Chondrocyte (in vitro differentiated cells): ENCODE measurements around the gene PLA2G4E. TPM values are rescaled to one million over a fixed set of nuclear protein-coding genes. Genes with fewer than 3 reads are reported as not detected.
A peak's percentile ranks its signal among the peaks of the same experiment; 100 is the strongest.

Experiments
- DNase-seq: peaks from one replicate; pipeline ENCODE4 v3.0.0; 2021; ENCODE audit warnings: mixed read lengths, low spot score
- H3K27ac Mint-ChIP-seq: one replicate; pipeline ENCODE4 v1.8.0; 2021; ENCODE audit warnings: mild to moderate bottlenecking, moderate library complexity, mixed read lengths; ENCODE audit not compliant: unreplicated experiment
- H3K27me3 Mint-ChIP-seq: 2 replicates; pipeline ENCODE4 v1.8.0; 2021; ENCODE audit warnings: low read depth, mixed read lengths
- H3K36me3 Mint-ChIP-seq: 2 replicates; pipeline ENCODE4 v1.8.0; 2021; ENCODE audit warnings: low read depth, mixed read lengths
- H3K4me1 Mint-ChIP-seq: 2 replicates; pipeline ENCODE4 v1.8.0; 2021; ENCODE audit warnings: low read depth, mild to moderate bottlenecking, mixed read lengths
- H3K4me3 Mint-ChIP-seq: one replicate; pipeline ENCODE4 v1.8.0; 2021; ENCODE audit warnings: mild to moderate bottlenecking, moderate library complexity, mixed read lengths; ENCODE audit not compliant: unreplicated experiment
- H3K9me3 Mint-ChIP-seq: 2 replicates; pipeline ENCODE4 v1.8.0; 2021; ENCODE audit warnings: low read depth, mixed read lengths
- CTCF ChIP-seq: fragments of 200-600 bp; sonication (generic); IDR thresholded peaks from 2 replicates; pipeline ENCODE4 v1.5.0; 2021; ENCODE audit warnings: antibody characterized with exemption, mild to moderate bottlenecking, moderate library complexity
- total RNA-seq: library from RNA; stranded (reverse); gene quantifications from 3 replicates; pipeline ENCODE4 v1.2.1, GENCODE V29; 2021

Gene PLA2G4E
- total RNA-seq, 1 donor from 2014 or later: not detected

GRCh38 chr15:42058791-42059190 lies 37.9 kb upstream of the PLA2G4E start:
- Mint-ChIP-seq H3K27me3 (peaks cover 24% of the 10 kb centered on the region), H3K27ac (no peak overlapping the region), H3K4me1 (peaks cover 13% of the 10 kb centered on the region), H3K36me3 (no peaks in the 10 kb centered on the region), H3K9me3 (no peaks in the 10 kb centered on the region), H3K4me3 (no peak overlapping the region)
- no peak for DNase-seq
- no peak for TF ChIP-seq CTCF

GRCh38 chr15:42057799-42058646 lies 37.2 kb upstream of the PLA2G4E start:
- H3K4me1 Mint-ChIP-seq: peaks cover 13% of the 10 kb centered on the region
- H3K27ac Mint-ChIP-seq: no peak overlapping the region
- no peaks in the 10 kb centered on the region for H3K9me3 Mint-ChIP-seq
- no peak overlapping the region for H3K4me3 Mint-ChIP-seq
- no peak for TF ChIP-seq CTCF
- H3K27me3 Mint-ChIP-seq: peaks cover 19% of the 10 kb centered on the region
- DNase-seq: no peak
- no peaks in the 10 kb centered on the region for H3K36me3 Mint-ChIP-seq

- no peaks in the 10 kb centered on the region for H3K36me3 Mint-ChIP-seq
- peaks cover 13% of the 10 kb centered on the region for H3K4me1 Mint-ChIP-seq
- no peak for DNase-seq
- H3K27ac Mint-ChIP-seq: peak overlapping the region; percentile 32
- H3K4me3 Mint-ChIP-seq: peak overlapping the region; percentile 58
- H3K27me3 Mint-ChIP-seq: peaks cover 19% of the 10 kb centered on the region
- TF ChIP-seq CTCF: peak; percentile 85
- H3K9me3 Mint-ChIP-seq: no peaks in the 10 kb centered on the region
Observed at GRCh38 chr15:42056934-42057798, 36.3 kb upstream of the PLA2G4E start.

- Mint-ChIP-seq H3K9me3 (no peaks in the 10 kb centered on the region), H3K27me3 (peaks cover 24% of the 10 kb centered on the region), H3K4me3 (no peak overlapping the region), H3K27ac (no peak overlapping the region), H3K36me3 (no peaks in the 10 kb centered on the region), H3K4me1 (peaks cover 16% of the 10 kb centered on the region)
- no peak for DNase-seq
- no peak for TF ChIP-seq CTCF
Observed at GRCh38 chr15:42053914-42054313, 33.1 kb upstream of the PLA2G4E start.

- Mint-ChIP-seq H3K9me3 (no peaks in the 10 kb centered on the region), H3K4me1 (peaks cover 16% of the 10 kb centered on the region), H3K36me3 (no peaks in the 10 kb centered on the region), H3K27ac (no peak overlapping the region), H3K4me3 (no peak overlapping the region), H3K27me3 (peaks cover 24% of the 10 kb centered on the region)
- DNase-seq: no peak
- TF ChIP-seq CTCF: no peak
Observed at GRCh38 chr15:42053010-42053409, 32.2 kb upstream of the PLA2G4E start.
